Measurements from ENCODE around the gene TMBIM6.
A peak's percentile ranks its signal among the peaks of the same experiment; 100 is the strongest.
"Not testable (repeated sequence)": the region's sequence is repeated elsewhere in the genome, so short reads cannot be mapped to it uniquely, and the experiment has no call there.

Gene TMBIM6

GRCh38 chr12:49728446-49728845 is 12.9 kb upstream of the TMBIM6 start:
- H3K4me3 ChIP-seq (ENCODE audit: low read depth in 1 of 2, low read length in 2 of 2) = no peak overlapping the region
- no peak overlapping the region for H3K9ac ChIP-seq (ENCODE audit: low read depth in 1 of 2, low read length in 2 of 2)
- H3K9me3 ChIP-seq (ENCODE audit: control insufficient read depth in 1 of 2, low read length in 2 of 2) = no peaks in the 10 kb centered on the region
- H3K36me3 ChIP-seq (ENCODE audit: control insufficient read depth in 1 of 2, insufficient read depth in 2 of 2, low read length in 2 of 2) = no peaks in the 10 kb centered on the region
- no peak overlapping the region for H3K27ac ChIP-seq (ENCODE audit: low read depth, low read length)
- H3K27me3 ChIP-seq (ENCODE audit: control insufficient read depth in 1 of 2, insufficient read depth in 2 of 2, low read length in 2 of 2) = no peaks in the 10 kb centered on the region
- no peaks in the 10 kb centered on the region for H3K4me1 ChIP-seq (ENCODE audit: control insufficient read depth in 1 of 2, insufficient read depth in 2 of 2, low read length in 2 of 2)

GRCh38 chr12:49730050-49730449 is 11.3 kb upstream of the TMBIM6 start:
- no peaks in the 10 kb centered on the region for H3K9me3 ChIP-seq (ENCODE audit: control insufficient read depth in 1 of 2, low read length in 2 of 2)
- no peak overlapping the region for H3K9ac ChIP-seq (ENCODE audit: low read depth in 1 of 2, low read length in 2 of 2)
- H3K4me3 ChIP-seq (ENCODE audit: low read depth in 1 of 2, low read length in 2 of 2) = no peak overlapping the region
- no peaks in the 10 kb centered on the region for H3K4me1 ChIP-seq (ENCODE audit: control insufficient read depth in 1 of 2, insufficient read depth in 2 of 2, low read length in 2 of 2)
- no peaks in the 10 kb centered on the region for H3K36me3 ChIP-seq (ENCODE audit: control insufficient read depth in 1 of 2, insufficient read depth in 2 of 2, low read length in 2 of 2)
- H3K27me3 ChIP-seq (ENCODE audit: control insufficient read depth in 1 of 2, insufficient read depth in 2 of 2, low read length in 2 of 2) = no peaks in the 10 kb centered on the region
- H3K27ac ChIP-seq (ENCODE audit: low read depth, low read length) = no peak overlapping the region

- no peaks in the 10 kb centered on the region for H3K4me1 ChIP-seq (ENCODE audit: control insufficient read depth in 1 of 2, insufficient read depth in 2 of 2, low read length in 2 of 2)
- no peaks in the 10 kb centered on the region for H3K9me3 ChIP-seq (ENCODE audit: control insufficient read depth in 1 of 2, low read length in 2 of 2)
- no peaks in the 10 kb centered on the region for H3K27me3 ChIP-seq (ENCODE audit: control insufficient read depth in 1 of 2, insufficient read depth in 2 of 2, low read length in 2 of 2)
- no peaks in the 10 kb centered on the region for H3K36me3 ChIP-seq (ENCODE audit: control insufficient read depth in 1 of 2, insufficient read depth in 2 of 2, low read length in 2 of 2)
- no peak overlapping the region for H3K4me3 ChIP-seq (ENCODE audit: low read depth in 1 of 2, low read length in 2 of 2)
- H3K9ac ChIP-seq (ENCODE audit: low read depth in 1 of 2, low read length in 2 of 2) = no peak overlapping the region
- H3K27ac ChIP-seq (ENCODE audit: low read depth, low read length) = no peak overlapping the region
Observed at GRCh38 chr12:49730568-49731101, 10.7 kb upstream of the TMBIM6 start.

- H3K4me1 ChIP-seq (ENCODE audit: control insufficient read depth in 1 of 2, insufficient read depth in 2 of 2, low read length in 2 of 2) = no peaks in the 10 kb centered on the region
Observed at GRCh38 chr12:49733219-49734017, 7.9 kb upstream of the TMBIM6 start.

GRCh38 chr12:49734900-49735299 is 6.5 kb upstream of the TMBIM6 start:
- H3K4me3 ChIP-seq (ENCODE audit: low read depth in 1 of 2, low read length in 2 of 2); H3K9me3 ChIP-seq (ENCODE audit: control insufficient read depth in 1 of 2, low read length in 2 of 2); H3K27me3 ChIP-seq (ENCODE audit: control insufficient read depth in 1 of 2, insufficient read depth in 2 of 2, low read length in 2 of 2); H3K36me3 ChIP-seq (ENCODE audit: control insufficient read depth in 1 of 2, insufficient read depth in 2 of 2, low read length in 2 of 2); H3K27ac ChIP-seq (ENCODE audit: low read depth, low read length); H3K9ac ChIP-seq (ENCODE audit: low read depth in 1 of 2, low read length in 2 of 2); H3K4me1 ChIP-seq (ENCODE audit: control insufficient read depth in 1 of 2, insufficient read depth in 2 of 2, low read length in 2 of 2): not testable (repeated sequence)

More at GRCh38 chr12:49733219-49734017, 7.9 kb upstream of the TMBIM6 start:
- no peaks in the 10 kb centered on the region for H3K27me3 ChIP-seq (ENCODE audit: control insufficient read depth in 1 of 2, insufficient read depth in 2 of 2, low read length in 2 of 2)
- H3K4me3 ChIP-seq (ENCODE audit: low read depth in 1 of 2, low read length in 2 of 2) = no peak overlapping the region
- no peak overlapping the region for H3K9ac ChIP-seq (ENCODE audit: low read depth in 1 of 2, low read length in 2 of 2)
- no peaks in the 10 kb centered on the region for H3K36me3 ChIP-seq (ENCODE audit: control insufficient read depth in 1 of 2, insufficient read depth in 2 of 2, low read length in 2 of 2)
- no peaks in the 10 kb centered on the region for H3K9me3 ChIP-seq (ENCODE audit: control insufficient read depth in 1 of 2, low read length in 2 of 2)
- no peak overlapping the region for H3K27ac ChIP-seq (ENCODE audit: low read depth, low read length)

GRCh38 chr12:49738721-49739120 is 2.6 kb upstream of the TMBIM6 start:
- not testable (repeated sequence) for H3K27me3 ChIP-seq (ENCODE audit: control insufficient read depth in 1 of 2, insufficient read depth in 2 of 2, low read length in 2 of 2); H3K4me3 ChIP-seq (ENCODE audit: low read depth in 1 of 2, low read length in 2 of 2); H3K9ac ChIP-seq (ENCODE audit: low read depth in 1 of 2, low read length in 2 of 2); H3K9me3 ChIP-seq (ENCODE audit: control insufficient read depth in 1 of 2, low read length in 2 of 2); H3K27ac ChIP-seq (ENCODE audit: low read depth, low read length); H3K36me3 ChIP-seq (ENCODE audit: control insufficient read depth in 1 of 2, insufficient read depth in 2 of 2, low read length in 2 of 2)
- peaks cover 6 to 17% of the 10 kb centered on the region in 2 donors for H3K4me1 ChIP-seq (ENCODE audit: control insufficient read depth in 1 of 2, insufficient read depth in 2 of 2, low read length in 2 of 2)

GRCh38 chr12:49740277-49740676 is 1.1 kb upstream of the TMBIM6 start:
- not testable (repeated sequence) for H3K27me3 ChIP-seq (ENCODE audit: control insufficient read depth in 1 of 2, insufficient read depth in 2 of 2, low read length in 2 of 2); H3K9me3 ChIP-seq (ENCODE audit: control insufficient read depth in 1 of 2, low read length in 2 of 2); H3K27ac ChIP-seq (ENCODE audit: low read depth, low read length); H3K36me3 ChIP-seq (ENCODE audit: control insufficient read depth in 1 of 2, insufficient read depth in 2 of 2, low read length in 2 of 2); H3K9ac ChIP-seq (ENCODE audit: low read depth in 1 of 2, low read length in 2 of 2); H3K4me3 ChIP-seq (ENCODE audit: low read depth in 1 of 2, low read length in 2 of 2)
- peaks cover 17 to 32% of the 10 kb centered on the region in 2 donors for H3K4me1 ChIP-seq (ENCODE audit: control insufficient read depth in 1 of 2, insufficient read depth in 2 of 2, low read length in 2 of 2)

GRCh38 chr12:49741882-49742620 is 694 bp downstream of the TMBIM6 start:
- peaks cover 0 to 9% of the 10 kb centered on the region in 2 donors for H3K36me3 ChIP-seq (ENCODE audit: control insufficient read depth in 1 of 2, insufficient read depth in 2 of 2, low read length in 2 of 2)
- no peaks in the 10 kb centered on the region for H3K27me3 ChIP-seq (ENCODE audit: control insufficient read depth in 1 of 2, insufficient read depth in 2 of 2, low read length in 2 of 2)
- peaks cover 17 to 32% of the 10 kb centered on the region in 2 donors for H3K4me1 ChIP-seq (ENCODE audit: control insufficient read depth in 1 of 2, insufficient read depth in 2 of 2, low read length in 2 of 2)
- no peaks in the 10 kb centered on the region for H3K9me3 ChIP-seq (ENCODE audit: control insufficient read depth in 1 of 2, low read length in 2 of 2)
- peak overlapping the region; percentile 99 for H3K27ac ChIP-seq (ENCODE audit: low read depth, low read length)
- peak overlapping the region; percentile 80 to 99 for H3K4me3 ChIP-seq (ENCODE audit: low read depth in 1 of 2, low read length in 2 of 2)
- H3K9ac ChIP-seq (ENCODE audit: low read depth in 1 of 2, low read length in 2 of 2) = peak overlapping the region; percentile 89 to 99

GRCh38 chr12:49744363-49744885 is 3.1 kb downstream of the TMBIM6 start:
- H3K27ac ChIP-seq (ENCODE audit: low read depth, low read length) = no peak overlapping the region
- H3K4me1 ChIP-seq (ENCODE audit: control insufficient read depth in 1 of 2, insufficient read depth in 2 of 2, low read length in 2 of 2) = peaks cover 29 to 32% of the 10 kb centered on the region in 2 donors
- peaks cover 0 to 13% of the 10 kb centered on the region in 2 donors for H3K36me3 ChIP-seq (ENCODE audit: control insufficient read depth in 1 of 2, insufficient read depth in 2 of 2, low read length in 2 of 2)
- H3K9me3 ChIP-seq (ENCODE audit: control insufficient read depth in 1 of 2, low read length in 2 of 2) = no peaks in the 10 kb centered on the region
- no peak overlapping the region for H3K4me3 ChIP-seq (ENCODE audit: low read depth in 1 of 2, low read length in 2 of 2)
- no peak overlapping the region for H3K9ac ChIP-seq (ENCODE audit: low read depth in 1 of 2, low read length in 2 of 2)
- H3K27me3 ChIP-seq (ENCODE audit: control insufficient read depth in 1 of 2, insufficient read depth in 2 of 2, low read length in 2 of 2) = no peaks in the 10 kb centered on the region

GRCh38 chr12:49748306-49748705 is 6.9 kb downstream of the TMBIM6 start:
- H3K27ac ChIP-seq (ENCODE audit: low read depth, low read length) = no peak overlapping the region
- no peak overlapping the region for H3K9ac ChIP-seq (ENCODE audit: low read depth in 1 of 2, low read length in 2 of 2)
- peaks cover 40 to 54% of the 10 kb centered on the region in 2 donors for H3K4me1 ChIP-seq (ENCODE audit: control insufficient read depth in 1 of 2, insufficient read depth in 2 of 2, low read length in 2 of 2)
- H3K36me3 ChIP-seq (ENCODE audit: control insufficient read depth in 1 of 2, insufficient read depth in 2 of 2, low read length in 2 of 2) = peaks cover 10 to 26% of the 10 kb centered on the region in 2 donors
- H3K9me3 ChIP-seq (ENCODE audit: control insufficient read depth in 1 of 2, low read length in 2 of 2) = no peaks in the 10 kb centered on the region
- no peak overlapping the region for H3K4me3 ChIP-seq (ENCODE audit: low read depth in 1 of 2, low read length in 2 of 2)
- no peaks in the 10 kb centered on the region for H3K27me3 ChIP-seq (ENCODE audit: control insufficient read depth in 1 of 2, insufficient read depth in 2 of 2, low read length in 2 of 2)
